Transverse colon (tissue), 4 donors: ENCODE data around the gene CNMD. TPM values are rescaled to one million over a fixed set of nuclear protein-coding genes. Genes with fewer than 3 reads are reported as not detected.

ENCODE experiments used
- DNase-seq: peaks from one replicate; pipeline ENCODE4 v3.0.0-alpha.2; 2019
- H3K27ac ChIP-seq, 4 donors: fragments of 200-600 bp; sonication (generic); 2 replicates each; pipeline ENCODE4 v1.5.1; 2016 to 2018; ENCODE audit warnings: inconsistent platforms in 4 of 4
- H3K27me3 ChIP-seq: fragments of 200-600 bp; sonication (generic); 2 replicates; pipeline ENCODE4 v1.5.1; 2017; ENCODE audit warnings: inconsistent platforms
- H3K36me3 ChIP-seq, 4 donors: fragments of 200-600 bp; sonication (generic); 2 replicates each; pipeline ENCODE4 v1.5.1; 2017 to 2019; ENCODE audit warnings: inconsistent platforms in 4 of 4
- H3K4me1 ChIP-seq, 4 donors: fragments of 200-600 bp; sonication (generic); 2 replicates each; pipeline ENCODE4 v1.5.1; 2017 to 2020; ENCODE audit warnings: inconsistent platforms in 4 of 4
- H3K4me3 ChIP-seq, 4 donors: fragments of 200-600 bp; sonication (generic); 1 replicate in 1 of 4; 2 replicates in 3 of 4; pipeline versions ENCODE4 v1.5.1 to v1.6.1; 2017 to 2019; ENCODE audit warnings: inconsistent platforms in 4 of 4
- H3K9me3 ChIP-seq, 2 donors: fragments of 200-600 bp; sonication (generic); 2 replicates each; pipeline ENCODE4 v1.5.1; 2017 to 2019; ENCODE audit warnings: inconsistent platforms in 2 of 2
- EP300 ChIP-seq: sonication (generic); formaldehyde crosslinking; IDR thresholded peaks from one replicate; pipeline ENCODE4 v1.6.1; 2017; ENCODE audit warnings: antibody characterized with exemption, low read depth
- POLR2A ChIP-seq: fragments of 450-650 bp; IDR thresholded peaks from one replicate; pipeline ENCODE4 v1.6.1; 2016; ENCODE audit warnings: antibody characterized with exemption, mild to moderate bottlenecking, moderate library complexity
- POLR2AphosphoS5 ChIP-seq, 3 donors: sonication (generic); formaldehyde crosslinking; IDR thresholded peaks; one replicate each; pipeline ENCODE4 v1.6.1; 2016; ENCODE audit warnings: antibody characterized with exemption in 3 of 3
- WGBS, 2 donors: methylation state at CpG; one replicate each; pipeline ENCODE4 v1.1.5; 2018; ENCODE audit warnings: low coverage in 1 of 2; 5-methylcytosine and 5-hydroxymethylcytosine counted together
- in situ Hi-C, 4 donors: fragments of 200-750 bp; cut with MboI; loops; one replicate each; pipeline versions ENCODE4 v1.15.0 to v1.15.1; 2017; ENCODE audit warnings: low sequenced_read_pairs in 3 of 4, low pct_ligation_motif_present in 1 of 4, low pct_unique_long_range_greater_than_20kb in 1 of 4
- intact Hi-C: fragments of 100-400 bp; cut with DNase I; formaldehyde crosslinking; loops from one replicate; pipeline ENCODE4 v1.15.1; 2023; ENCODE audit warnings: low total_unique reads
- total RNA-seq, 4 donors: library from RNA; depleted of rRNA; stranded (reverse); fragments of >200 nt; gene quantifications; one replicate each; pipeline ENCODE4 v1.1.0, GENCODE V29; 2016
- TF ChIP-seq, protein P1 (sequence below), 5 experiments: fragments of 200-600 bp in 3 of 5; fragments of 450-650 bp in 2 of 5; sonication (generic) in 3 of 5; IDR thresholded peaks; 1 replicate in 2 of 5; 2 replicates in 3 of 5; pipeline ENCODE4 v1.5.1; 2016 to 2017; ENCODE audit warnings: antibody characterized with exemption in 5 of 5, inconsistent platforms in 3 of 5, mild to moderate bottlenecking in 2 of 5, moderate library complexity in 1 of 5

Gene CNMD
- total RNA-seq, 4 donors from 2014 or later, result not detected

DNA sequence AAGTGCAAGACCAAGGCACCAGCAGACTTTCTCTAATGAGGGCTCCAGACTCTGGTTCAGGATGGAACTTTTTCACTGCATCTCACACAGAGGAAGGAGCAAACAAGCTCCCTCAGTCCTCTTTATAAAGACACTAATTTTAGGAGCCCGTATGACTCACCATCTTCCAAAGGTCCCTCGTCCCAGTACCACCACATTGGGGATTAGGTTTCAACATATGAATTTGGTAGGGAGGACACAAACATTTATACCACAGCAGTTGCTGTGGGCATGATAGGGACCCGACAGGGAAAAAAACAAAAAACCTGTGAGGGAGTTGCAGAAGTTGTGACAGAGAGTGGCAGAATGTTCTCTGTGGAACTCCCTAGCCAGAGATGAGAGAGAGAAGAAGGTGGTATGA, 6.5 kb upstream of the CNMD start:
- no peak for DNase-seq
- Histone ChIP-seq H3K9me3 (no peaks in the 10 kb centered on the region), H3K4me3 (no peak overlapping the region), H3K27me3 (peaks cover 9% of the 10 kb centered on the region), H3K4me1 (no peaks in the 10 kb centered on the region), H3K27ac (no peak overlapping the region), H3K36me3 (no peaks in the 10 kb centered on the region)
- intact Hi-C loops (no loop called here), in situ Hi-C loops (no loop called here)
- TF ChIP-seq EP300 (no peak), POLR2A (no peak), POLR2AphosphoS5 (IDR thresholded peaks at IDR 0.05) (no peak)
- TF ChIP-seq, protein P1, sequence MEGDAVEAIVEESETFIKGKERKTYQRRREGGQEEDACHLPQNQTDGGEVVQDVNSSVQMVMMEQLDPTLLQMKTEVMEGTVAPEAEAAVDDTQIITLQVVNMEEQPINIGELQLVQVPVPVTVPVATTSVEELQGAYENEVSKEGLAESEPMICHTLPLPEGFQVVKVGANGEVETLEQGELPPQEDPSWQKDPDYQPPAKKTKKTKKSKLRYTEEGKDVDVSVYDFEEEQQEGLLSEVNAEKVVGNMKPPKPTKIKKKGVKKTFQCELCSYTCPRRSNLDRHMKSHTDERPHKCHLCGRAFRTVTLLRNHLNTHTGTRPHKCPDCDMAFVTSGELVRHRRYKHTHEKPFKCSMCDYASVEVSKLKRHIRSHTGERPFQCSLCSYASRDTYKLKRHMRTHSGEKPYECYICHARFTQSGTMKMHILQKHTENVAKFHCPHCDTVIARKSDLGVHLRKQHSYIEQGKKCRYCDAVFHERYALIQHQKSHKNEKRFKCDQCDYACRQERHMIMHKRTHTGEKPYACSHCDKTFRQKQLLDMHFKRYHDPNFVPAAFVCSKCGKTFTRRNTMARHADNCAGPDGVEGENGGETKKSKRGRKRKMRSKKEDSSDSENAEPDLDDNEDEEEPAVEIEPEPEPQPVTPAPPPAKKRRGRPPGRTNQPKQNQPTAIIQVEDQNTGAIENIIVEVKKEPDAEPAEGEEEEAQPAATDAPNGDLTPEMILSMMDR (IDR thresholded peaks at IDR 0.05), result no peak
- WGBS, 2 donors, result 63 to 67% methylated on average over 3 of the region's 3 CpGs

DNA sequence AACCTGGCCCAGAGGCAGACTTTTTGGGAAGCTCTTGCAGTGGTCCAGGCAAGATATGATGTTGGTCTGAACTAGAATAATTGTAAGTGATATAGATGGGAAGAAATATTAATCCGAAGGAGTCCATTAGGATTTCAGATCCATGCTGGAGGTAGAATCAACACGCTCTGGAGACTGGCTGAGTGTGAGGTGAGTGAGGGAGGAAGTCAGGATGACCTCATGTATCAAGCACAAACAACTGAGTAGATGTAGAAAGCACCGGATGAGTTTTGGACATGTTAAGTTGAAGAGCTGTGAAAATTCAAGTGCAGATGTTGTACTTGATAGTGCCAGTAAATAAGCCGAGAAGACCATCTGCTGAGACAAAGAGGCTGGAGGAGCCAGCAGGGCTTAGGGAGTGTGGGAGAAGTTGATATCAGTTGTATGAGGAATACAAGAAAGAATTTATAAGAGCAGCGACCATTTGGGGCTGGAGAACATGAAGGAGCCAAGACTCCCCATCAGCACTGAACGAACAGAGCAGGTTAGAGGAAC, 5.3 kb upstream of the CNMD start:
- Histone ChIP-seq H3K4me3 (no peak overlapping the region), H3K4me1 (no peaks in the 10 kb centered on the region), H3K27me3 (peaks cover 21% of the 10 kb centered on the region), H3K9me3 (no peaks in the 10 kb centered on the region), H3K36me3 (no peaks in the 10 kb centered on the region), H3K27ac (no peak overlapping the region)
- DNase-seq, result no peak
- TF ChIP-seq POLR2AphosphoS5 (IDR thresholded peaks at IDR 0.05) (no peak), POLR2A (no peak), EP300 (no peak)
- TF ChIP-seq, protein P1 (IDR thresholded peaks at IDR 0.05), result no peak
- 69 to 72% methylated on average over 6 of the region's 6 CpGs for WGBS, 2 donors
- in situ Hi-C loops (no loop called here), intact Hi-C loops (no loop called here)

GRCh38 chr13:52743988-52744387, 4.4 kb upstream of the CNMD start:
- H3K27me3 ChIP-seq, result peaks cover 31% of the 10 kb centered on the region
- H3K27ac ChIP-seq, result no peak overlapping the region
- intact Hi-C loops (no loop called here), in situ Hi-C loops (no loop called here)
- no peaks in the 10 kb centered on the region for H3K9me3 ChIP-seq
- no peak for DNase-seq
- peaks cover 0 to 4% (median 2%) of the 10 kb centered on the region in 4 donors for H3K4me1 ChIP-seq
- TF ChIP-seq POLR2AphosphoS5 (IDR thresholded peaks at IDR 0.05), result no peak
- TF ChIP-seq, protein P1 (IDR thresholded peaks at IDR 0.05), result no peak
- H3K4me3 ChIP-seq, result no peak overlapping the region
- no peaks in the 10 kb centered on the region for H3K36me3 ChIP-seq
- 94 to 95% methylated on average over 3 of the region's 3 CpGs for WGBS, 2 donors

DNA sequence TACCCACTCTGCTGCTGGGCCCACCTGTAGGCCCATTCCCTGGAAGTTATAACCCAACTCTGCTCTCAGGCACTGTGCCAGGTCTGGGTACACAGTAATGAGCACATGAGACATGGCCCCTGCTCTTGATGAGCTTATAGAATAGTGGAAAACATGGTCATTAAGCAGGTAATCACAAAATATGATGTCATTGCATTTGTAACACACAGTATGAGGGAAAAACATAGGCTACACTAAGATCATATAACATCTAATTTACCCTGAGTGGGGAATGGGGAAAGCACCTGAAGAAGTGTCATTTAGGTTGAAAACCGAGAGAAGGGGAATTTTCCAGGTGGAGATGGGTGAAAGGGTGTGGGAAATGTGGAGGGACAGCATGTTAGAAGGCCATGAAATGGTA, 3.9 kb upstream of the CNMD start:
- intact Hi-C loops (no loop called here), in situ Hi-C loops (no loop called here)
- Histone ChIP-seq H3K27ac (no peak overlapping the region), H3K9me3 (no peaks in the 10 kb centered on the region), H3K4me3 (no peak overlapping the region), H3K27me3 (peaks cover 35% of the 10 kb centered on the region), H3K36me3 (no peaks in the 10 kb centered on the region), H3K4me1 (peaks cover 0 to 8% (median 4%) of the 10 kb centered on the region in 4 donors)
- DNase-seq, result no peak
- 45% methylated on average over 1 of the region's 1 CpG; no CpG with 5 or more reads in 1 of the 2 donors for WGBS, 2 donors
- TF ChIP-seq, protein P1 (IDR thresholded peaks at IDR 0.05), result no peak
- TF ChIP-seq POLR2A, result no peak
- no peak for TF ChIP-seq POLR2AphosphoS5 (IDR thresholded peaks at IDR 0.05)
- no peak for TF ChIP-seq EP300
